Mucosa of descending colon (tissue), 3 donors: ENCODE measurements around the gene VAMP2. TPM values are rescaled to one million over a fixed set of nuclear protein-coding genes. Genes with fewer than 3 reads are reported as not detected.
A peak's percentile ranks its signal among the peaks of the same experiment; 100 is the strongest.

ENCODE experiments used
- ATAC-seq: fragments of 200-7000 bp; cut with Tn5 transposase; one replicate; pipeline ENCODE4 v1.9.1; 2020; ENCODE audit warnings: mild to moderate bottlenecking, moderate library complexity
- DNase-seq, 3 donors: peaks; one replicate each; pipeline ENCODE4 v3.0.0-alpha.2; 2020
- H3K36me3 ChIP-seq: fragments of 200-600 bp; one replicate; pipeline ENCODE4 v1.8.0; 2021; ENCODE audit warnings: low read depth, mild to moderate bottlenecking
- H3K4me1 ChIP-seq: fragments of 200-600 bp; one replicate; pipeline ENCODE4 v1.8.0; 2021; ENCODE audit warnings: low read depth, mild to moderate bottlenecking
- H3K4me3 ChIP-seq: fragments of 200-600 bp; one replicate; pipeline ENCODE4 v1.8.0; 2021; ENCODE audit warnings: mild to moderate bottlenecking
- H3K9me3 ChIP-seq: fragments of 200-600 bp; one replicate; pipeline ENCODE4 v1.8.0; 2021; ENCODE audit warnings: mild to moderate bottlenecking
- intact Hi-C, 2 donors: fragments of 100-400 bp; cut with DNase I in 1 of 2; cut with micrococcal nuclease in 1 of 2; formaldehyde crosslinking; loops; one replicate each; pipeline versions ENCODE4 v1.11.0 to v1.11.1; 2022; cut with DNase I, micrococcal nuclease
- total RNA-seq, 3 donors: library from RNA; stranded (reverse); fragmentation: NEBNext Ultra II Directional in 2 of 3; extraction: Animal tissue kit (Norgen Biotek cat#: 25700) in 2 of 3; gene quantifications; one replicate each; pipeline versions ENCODE4 v1.2.1 to v1.2.4, GENCODE V29; 2021 to 2023
- TF ChIP-seq, protein P1 (sequence below): fragments of 200-600 bp; IDR thresholded peaks from one replicate; pipeline ENCODE4 v1.8.0; 2022; ENCODE audit warnings: antibody characterized with exemption, mild to moderate bottlenecking
- donor health status: DM: no; HTN: no; CAD: no; lungs with moderate emphysema.
- donor health status: DM: no; HTN: no; CAD: no.
- donor health status: DM: no; HTN: yes; CAD: no.

The VAMP2 gene
- total RNA-seq, 3 donors from 2014 or later, result 56.4 to 77.2 (median 62.8) TPM

DNA sequence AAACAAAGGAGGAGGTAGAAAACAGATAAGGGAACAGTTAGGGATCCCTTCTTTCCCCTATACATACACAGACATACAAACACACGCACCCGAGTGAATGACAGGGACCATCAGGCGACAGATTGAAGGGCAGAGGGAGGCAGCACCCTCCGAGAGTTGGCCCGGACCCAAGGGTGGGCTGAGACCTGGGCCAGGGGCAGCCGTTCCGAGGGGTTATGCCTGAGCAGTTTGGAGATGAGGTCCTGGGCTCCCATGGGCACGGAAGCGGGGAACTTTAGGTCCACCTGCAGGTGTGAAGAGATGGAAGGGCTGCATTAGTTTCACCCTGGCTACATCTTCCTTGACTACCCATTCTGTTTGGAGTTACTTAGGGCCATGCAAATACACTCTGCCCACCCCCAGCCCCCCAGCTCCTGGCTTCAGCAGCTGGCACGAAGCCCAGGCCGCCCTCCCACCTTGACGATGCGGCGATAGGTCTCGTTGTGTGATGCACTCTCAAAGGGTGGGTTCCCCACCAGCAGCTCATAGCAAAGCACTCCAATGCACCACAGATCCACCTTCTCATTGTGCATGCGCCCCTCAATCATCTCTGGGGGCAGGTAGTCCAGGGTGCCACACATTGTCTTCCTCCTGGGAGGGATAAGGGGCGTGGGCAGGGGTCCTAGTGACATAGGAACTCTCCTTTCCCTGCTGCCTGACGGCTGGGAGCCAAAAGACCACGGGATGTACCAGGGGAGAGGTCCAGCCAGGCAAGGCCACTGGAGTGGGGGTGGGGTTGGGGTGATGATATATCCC is 42.2 kb upstream of the VAMP2 start:
- intact Hi-C loops, result no loop called here
- Histone ChIP-seq H3K36me3 (no peaks in the 10 kb centered on the region), H3K9me3 (no peaks in the 10 kb centered on the region), H3K4me1 (peaks cover 2% of the 10 kb centered on the region), H3K4me3 (no peak overlapping the region)
- DNase-seq (peak in 1 of 3 donors; percentile 53), ATAC-seq (no peak)
- TF ChIP-seq, protein P1, sequence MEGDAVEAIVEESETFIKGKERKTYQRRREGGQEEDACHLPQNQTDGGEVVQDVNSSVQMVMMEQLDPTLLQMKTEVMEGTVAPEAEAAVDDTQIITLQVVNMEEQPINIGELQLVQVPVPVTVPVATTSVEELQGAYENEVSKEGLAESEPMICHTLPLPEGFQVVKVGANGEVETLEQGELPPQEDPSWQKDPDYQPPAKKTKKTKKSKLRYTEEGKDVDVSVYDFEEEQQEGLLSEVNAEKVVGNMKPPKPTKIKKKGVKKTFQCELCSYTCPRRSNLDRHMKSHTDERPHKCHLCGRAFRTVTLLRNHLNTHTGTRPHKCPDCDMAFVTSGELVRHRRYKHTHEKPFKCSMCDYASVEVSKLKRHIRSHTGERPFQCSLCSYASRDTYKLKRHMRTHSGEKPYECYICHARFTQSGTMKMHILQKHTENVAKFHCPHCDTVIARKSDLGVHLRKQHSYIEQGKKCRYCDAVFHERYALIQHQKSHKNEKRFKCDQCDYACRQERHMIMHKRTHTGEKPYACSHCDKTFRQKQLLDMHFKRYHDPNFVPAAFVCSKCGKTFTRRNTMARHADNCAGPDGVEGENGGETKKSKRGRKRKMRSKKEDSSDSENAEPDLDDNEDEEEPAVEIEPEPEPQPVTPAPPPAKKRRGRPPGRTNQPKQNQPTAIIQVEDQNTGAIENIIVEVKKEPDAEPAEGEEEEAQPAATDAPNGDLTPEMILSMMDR, result no peak

GRCh38 chr17:8192070-8192815 is 29.5 kb upstream of the VAMP2 start:
- Histone ChIP-seq H3K4me1 (peaks cover 42% of the 10 kb centered on the region), H3K4me3 (no peak overlapping the region), H3K36me3 (peaks cover 10% of the 10 kb centered on the region), H3K9me3 (no peaks in the 10 kb centered on the region)
- ATAC-seq, result peak; percentile 57
- intact Hi-C loops, result no loop called here
- TF ChIP-seq, protein P1, result no peak
- peak; percentile 56 to 90 (median 58) for DNase-seq

GRCh38 chr17:8190506-8190905 is 27.8 kb upstream of the VAMP2 start:
- ATAC-seq (no peak), DNase-seq (peak in 1 of 3 donors; percentile 34)
- H3K4me1 ChIP-seq, result peaks cover 46% of the 10 kb centered on the region
- H3K36me3 ChIP-seq, result peaks cover 10% of the 10 kb centered on the region
- no peak overlapping the region for H3K4me3 ChIP-seq
- intact Hi-C loops, result no loop called here
- TF ChIP-seq, protein P1, result no peak
- H3K9me3 ChIP-seq, result no peaks in the 10 kb centered on the region

GRCh38 chr17:8189711-8190477 is 27.1 kb upstream of the VAMP2 start, which contains the start of gene BORCS6:
Gene BORCS6, minus strand, starts transcription at chr17:8190180. Its CDS starts 40 bp downstream, at chr17:8190140.
- H3K36me3 ChIP-seq, result peaks cover 10% of the 10 kb centered on the region
- H3K4me1 ChIP-seq, result peaks cover 46% of the 10 kb centered on the region
- DNase-seq (peak; percentile 94 to 99 (median 97)), ATAC-seq (peak; percentile 75)
- H3K9me3 ChIP-seq, result no peaks in the 10 kb centered on the region
- TF ChIP-seq, protein P1, result no peak
- peak within 1 kb of the TSS; percentile 71 for H3K4me3 ChIP-seq
- intact Hi-C loops, result no loop called here

DNA sequence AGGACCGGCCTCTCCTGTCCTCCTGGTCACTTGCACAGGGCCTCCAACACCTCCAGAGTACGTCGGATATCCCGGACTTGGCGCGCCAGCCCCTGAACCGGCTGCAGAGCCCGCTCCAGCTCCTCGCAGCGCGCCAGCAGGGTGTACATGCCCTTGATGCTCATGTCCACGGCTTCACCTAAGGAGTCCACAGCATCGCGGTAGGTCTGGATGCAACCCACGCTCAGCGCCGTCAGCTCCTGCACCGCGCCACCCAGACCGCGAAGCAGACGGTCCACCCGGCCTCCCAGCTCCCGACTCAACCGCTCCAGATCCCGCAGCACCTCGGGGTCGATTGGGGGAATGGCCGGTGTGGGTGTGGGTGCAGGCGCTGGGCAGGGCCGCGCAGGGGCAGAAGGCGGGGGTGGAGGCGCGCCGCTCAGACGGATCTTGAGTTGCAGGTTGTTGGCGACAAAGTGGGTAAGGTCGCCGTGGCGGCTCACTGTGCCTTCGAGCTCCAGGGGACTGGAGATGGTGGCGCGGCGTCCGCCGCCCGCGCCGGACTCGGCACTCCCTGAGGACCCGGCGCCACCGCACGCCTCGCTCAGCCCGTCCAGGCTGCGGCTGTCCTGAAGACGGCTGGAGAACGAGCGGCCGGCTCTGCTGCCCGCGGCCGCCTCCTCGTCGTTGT is 26.4 kb upstream of the VAMP2 start:
- Histone ChIP-seq H3K9me3 (no peaks in the 10 kb centered on the region), H3K4me3 (peak overlapping the region; percentile 71), H3K4me1 (peaks cover 46% of the 10 kb centered on the region), H3K36me3 (peaks cover 10% of the 10 kb centered on the region)
- intact Hi-C loops, result no loop called here
- peak; percentile 54 to 78 (median 72) for DNase-seq
- TF ChIP-seq, protein P1, result no peak
- ATAC-seq, result peak; percentile 1
